BLaER1 (cell line): ENCODE results near the gene SLC35F3.

Source experiments
- H3K27ac ChIP-seq: shearing (Covaris generic); formaldehyde crosslinking; 2 replicates; pipeline ENCODE4 v1.8.1; 2022
- H3K27me3 ChIP-seq: shearing (Covaris generic); formaldehyde crosslinking; 2 replicates; pipeline ENCODE4 v1.8.1; 2022
- H3K36me3 ChIP-seq: shearing (Covaris generic); formaldehyde crosslinking; 2 replicates; pipeline ENCODE4 v1.8.1; 2022
- H3K4me1 ChIP-seq: shearing (Covaris generic); formaldehyde crosslinking; 2 replicates; pipeline ENCODE4 v1.8.1; 2022
- H3K4me2 ChIP-seq: shearing (Covaris generic); formaldehyde crosslinking; 2 replicates; pipeline ENCODE4 v1.8.1; 2022
- H3K4me3 ChIP-seq: shearing (Covaris generic); formaldehyde crosslinking; 2 replicates; pipeline ENCODE4 v1.8.1; 2022
- H3K9ac ChIP-seq: shearing (Covaris generic); formaldehyde crosslinking; 2 replicates; pipeline ENCODE4 v1.8.1; 2022
- H3K9me3 ChIP-seq: shearing (Covaris generic); formaldehyde crosslinking; 2 replicates; pipeline ENCODE4 v1.8.1; 2022
- H4K20me1 ChIP-seq: shearing (Covaris generic); formaldehyde crosslinking; 2 replicates; pipeline ENCODE4 v1.8.1; 2022
- Cebpa-rat ChIP-seq: shearing (Covaris generic); IDR thresholded peaks from 2 replicates; pipeline ENCODE4 v1.8.1; 2022

Gene SLC35F3

DNA sequence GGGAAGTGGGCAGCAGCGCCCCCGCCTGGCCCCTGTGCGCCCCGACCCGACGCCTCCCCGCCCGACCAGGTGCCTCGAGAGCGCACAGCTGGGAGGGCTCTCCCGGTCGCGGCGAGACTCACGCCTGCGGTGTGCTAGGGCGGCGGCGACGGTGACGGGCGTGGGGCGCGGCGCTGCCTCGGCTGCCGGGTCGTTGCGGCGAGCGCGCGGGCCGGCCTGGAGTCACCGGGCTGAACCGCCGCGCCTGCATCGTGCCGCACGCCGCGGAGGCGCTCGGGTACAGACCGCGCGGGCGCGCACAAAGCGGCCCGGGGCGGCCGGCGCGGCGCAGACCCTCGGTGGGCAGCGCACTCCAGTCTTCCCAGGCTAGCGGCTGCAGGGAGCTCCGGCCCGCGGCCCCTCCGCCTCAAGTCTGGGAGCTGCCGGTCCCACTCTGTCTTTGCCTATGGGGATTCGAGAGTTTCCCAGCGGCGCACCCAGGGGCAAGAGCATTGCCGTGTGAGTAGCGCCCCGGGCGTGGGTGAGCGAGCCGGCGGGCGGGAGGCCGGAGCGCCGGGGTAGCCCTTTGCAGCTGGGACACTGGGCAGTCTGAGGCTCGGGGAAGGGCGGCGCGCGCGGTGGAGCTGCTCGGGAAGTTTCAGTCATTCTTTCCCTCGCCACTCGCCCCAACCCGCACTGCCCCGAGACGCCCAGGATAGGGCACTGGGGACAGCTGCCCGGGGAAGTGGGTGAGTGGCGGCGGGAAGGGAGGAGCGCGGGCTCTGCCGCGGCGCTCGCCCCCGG is at the start of gene SLC35F3:
Gene SLC35F3 (plus strand): TSS at position 44 of the 783 bp plus-strand sequence.
- H3K4me2 ChIP-seq = no peak within 1 kb of the TSS

DNA sequence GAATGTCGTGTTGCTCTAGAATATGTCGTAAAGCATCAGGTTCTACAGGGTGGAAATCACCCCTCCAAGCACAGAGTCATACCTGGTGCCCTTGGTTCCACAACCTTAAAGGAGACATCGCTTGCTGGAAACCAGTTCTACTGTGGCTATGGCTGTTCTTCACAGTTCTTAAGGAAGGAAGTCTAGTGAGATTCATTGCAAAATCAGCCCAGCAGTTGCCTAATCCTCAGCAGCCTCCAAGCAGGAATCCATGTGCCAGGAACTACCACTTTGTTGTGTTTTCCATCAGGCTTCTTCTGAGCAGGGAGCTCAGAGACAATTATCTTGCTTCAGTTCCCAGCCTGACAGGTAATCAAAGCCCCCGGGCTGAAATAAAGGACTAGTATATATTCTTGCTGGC is 45.0 kb upstream of the SLC35F3 start:
- no peak for TF ChIP-seq Cebpa-rat
- no peaks in the 10 kb centered on the region for H3K36me3 ChIP-seq

More for the DNA sequence above, at the start of gene SLC35F3:
- H3K27me3 ChIP-seq = no peaks in the 10 kb centered on the region
- H3K9ac ChIP-seq = no peak within 1 kb of the TSS
- no peaks in the 10 kb centered on the region for H4K20me1 ChIP-seq
- no peak for TF ChIP-seq Cebpa-rat
- no peak within 1 kb of the TSS for H3K27ac ChIP-seq
- H3K36me3 ChIP-seq = no peaks in the 10 kb centered on the region
- H3K9me3 ChIP-seq = peaks cover 20% of the 10 kb centered on the region
- H3K4me3 ChIP-seq = no peak within 1 kb of the TSS
- no peaks in the 10 kb centered on the region for H3K4me1 ChIP-seq

DNA sequence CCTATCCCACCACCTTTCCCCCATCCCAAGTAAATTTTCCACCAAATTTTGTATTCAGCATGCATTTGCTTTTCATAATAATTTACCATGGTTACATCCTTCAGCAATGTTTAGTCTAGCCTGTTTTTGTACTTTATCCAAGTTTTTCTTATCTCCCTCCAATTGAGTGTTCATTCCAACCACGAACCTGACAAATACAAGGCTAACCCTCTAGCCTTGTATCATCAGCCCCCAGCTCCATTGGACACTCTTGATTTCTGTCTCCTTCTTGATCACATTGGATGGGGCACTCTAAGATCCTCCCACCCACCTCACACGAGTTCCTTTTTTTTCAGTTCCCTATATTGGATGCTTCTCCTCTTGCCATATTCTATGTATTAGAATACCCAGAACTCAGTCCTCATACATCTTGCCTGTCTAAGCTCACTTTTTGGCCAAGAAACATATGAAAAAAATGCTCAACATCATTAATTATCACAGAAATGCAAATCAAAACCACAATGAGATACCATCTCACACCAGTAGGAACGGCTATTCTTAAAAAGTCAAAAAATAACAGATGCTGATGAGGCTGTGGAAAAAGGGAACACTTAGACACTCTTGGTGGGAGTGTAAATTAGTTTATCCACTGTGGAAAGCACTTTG is 40.5 kb upstream of the SLC35F3 start:
- no peak overlapping the region for H3K9ac ChIP-seq
- H3K36me3 ChIP-seq = no peaks in the 10 kb centered on the region
- no peaks in the 10 kb centered on the region for H3K27me3 ChIP-seq
- H3K9me3 ChIP-seq = peaks cover 31% of the 10 kb centered on the region
- TF ChIP-seq Cebpa-rat = no peak
- H3K4me1 ChIP-seq = no peaks in the 10 kb centered on the region
- no peaks in the 10 kb centered on the region for H4K20me1 ChIP-seq
- no peak overlapping the region for H3K27ac ChIP-seq
- no peak overlapping the region for H3K4me2 ChIP-seq
- H3K4me3 ChIP-seq = no peak overlapping the region

More for the DNA sequence above, 45.0 kb upstream of the SLC35F3 start:
- no peaks in the 10 kb centered on the region for H3K4me1 ChIP-seq
- no peaks in the 10 kb centered on the region for H3K27me3 ChIP-seq
- no peak overlapping the region for H3K9ac ChIP-seq
- no peak overlapping the region for H3K27ac ChIP-seq
- H3K4me2 ChIP-seq = no peak overlapping the region
- H3K9me3 ChIP-seq = 0 out of 2 replicates have a peak, but pooled peaks cover 2% of the 10 kb centered on the region
- no peaks in the 10 kb centered on the region for H4K20me1 ChIP-seq
- H3K4me3 ChIP-seq = no peak overlapping the region

DNA sequence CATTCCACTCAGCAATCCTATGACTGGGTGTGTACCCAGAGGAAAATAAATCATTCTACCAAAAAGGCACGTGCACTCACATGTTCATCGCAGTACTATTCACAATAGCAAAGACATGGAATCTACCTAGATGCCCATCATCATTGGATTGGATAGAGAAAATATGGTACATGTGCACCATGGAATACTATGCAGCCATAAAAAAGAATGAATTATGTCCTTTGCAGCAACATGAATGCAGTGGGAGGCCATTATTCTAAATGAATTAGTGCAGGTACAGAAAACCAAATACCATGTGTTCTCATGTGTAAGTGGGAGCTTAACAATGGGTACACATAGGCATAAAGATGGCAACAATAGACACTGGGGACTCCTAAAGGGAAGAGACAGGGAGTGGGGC is 39.9 kb upstream of the SLC35F3 start:
- Histone ChIP-seq H3K9me3 (peaks cover 31% of the 10 kb centered on the region), H3K4me2 (no peak overlapping the region), H3K9ac (no peak overlapping the region), H3K27me3 (no peaks in the 10 kb centered on the region), H3K4me1 (no peaks in the 10 kb centered on the region), H3K36me3 (no peaks in the 10 kb centered on the region), H4K20me1 (no peaks in the 10 kb centered on the region), H3K27ac (no peak overlapping the region), H3K4me3 (no peak overlapping the region)
- no peak for TF ChIP-seq Cebpa-rat

DNA sequence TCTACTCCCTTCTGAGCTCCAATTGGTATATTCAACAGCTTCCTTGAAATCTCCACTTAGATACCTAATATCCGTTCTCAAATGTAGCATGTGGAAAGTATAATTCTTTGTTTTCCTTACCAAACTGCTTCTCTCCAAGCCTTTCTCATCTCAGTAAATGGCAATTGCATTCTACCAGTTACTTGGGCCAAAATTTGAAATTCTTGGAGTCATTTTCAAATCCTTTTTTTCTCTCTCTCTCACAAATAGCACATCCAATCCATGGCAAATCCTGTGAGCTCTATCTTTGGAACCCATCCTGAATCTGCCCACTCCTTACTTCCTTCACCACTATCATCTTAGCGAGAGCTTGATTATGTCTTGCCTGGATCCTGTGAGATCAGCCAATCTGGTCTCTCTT is 39.3 kb upstream of the SLC35F3 start:
- peaks cover 31% of the 10 kb centered on the region for H3K9me3 ChIP-seq
- no peaks in the 10 kb centered on the region for H3K36me3 ChIP-seq
- H3K4me1 ChIP-seq = no peaks in the 10 kb centered on the region
- no peak overlapping the region for H3K4me2 ChIP-seq
- no peaks in the 10 kb centered on the region for H4K20me1 ChIP-seq
- no peak overlapping the region for H3K4me3 ChIP-seq
- TF ChIP-seq Cebpa-rat = no peak
- H3K9ac ChIP-seq = no peak overlapping the region
- no peaks in the 10 kb centered on the region for H3K27me3 ChIP-seq
- no peak overlapping the region for H3K27ac ChIP-seq

DNA sequence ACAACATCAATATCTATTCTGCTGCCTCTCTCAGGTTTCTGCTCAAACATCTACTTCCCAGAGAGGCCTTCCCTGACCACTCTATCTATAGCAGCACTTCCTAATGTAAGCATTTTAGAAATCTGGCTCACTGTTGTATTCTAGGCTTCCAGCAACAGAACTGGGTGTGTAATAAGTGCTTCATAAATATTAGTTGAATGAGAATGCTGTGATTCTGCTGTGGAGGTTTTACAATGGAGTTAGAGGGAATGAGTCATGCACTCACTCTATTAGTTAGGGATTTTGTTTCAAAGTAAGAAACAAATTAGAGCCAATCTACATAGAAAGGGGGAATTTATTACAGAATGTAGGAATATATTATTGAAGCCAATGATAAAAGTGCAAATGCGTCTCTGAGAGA is 38.6 kb upstream of the SLC35F3 start:
- H3K9ac ChIP-seq = no peak overlapping the region
- no peak overlapping the region for H3K4me3 ChIP-seq
- H3K4me1 ChIP-seq = no peaks in the 10 kb centered on the region
- no peaks in the 10 kb centered on the region for H3K27me3 ChIP-seq
- H3K27ac ChIP-seq = no peak overlapping the region
- no peak overlapping the region for H3K4me2 ChIP-seq
- no peaks in the 10 kb centered on the region for H3K36me3 ChIP-seq
- H4K20me1 ChIP-seq = no peaks in the 10 kb centered on the region
- peaks cover 31% of the 10 kb centered on the region for H3K9me3 ChIP-seq
- TF ChIP-seq Cebpa-rat = no peak

DNA sequence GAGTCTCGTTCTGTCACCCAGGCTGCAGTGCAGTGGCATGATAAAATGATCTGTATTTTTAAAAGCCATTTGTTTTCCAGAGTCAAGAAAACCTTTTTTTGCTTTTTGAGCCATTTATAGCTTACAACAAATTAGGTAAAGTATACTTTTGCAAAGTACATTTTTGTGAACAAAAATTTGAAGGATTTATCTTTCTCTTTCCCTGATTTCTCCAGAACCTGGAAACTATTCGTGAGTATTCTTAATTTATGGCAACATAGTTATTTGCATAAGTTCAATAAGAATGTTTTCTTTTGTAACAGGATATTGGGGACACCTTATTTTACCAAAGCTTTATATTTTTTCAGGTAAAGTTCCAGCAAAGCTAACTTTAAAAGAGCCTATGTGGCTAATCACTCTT is 37.4 kb upstream of the SLC35F3 start:
- H3K4me2 ChIP-seq = no peak overlapping the region
- no peaks in the 10 kb centered on the region for H3K36me3 ChIP-seq
- H3K4me1 ChIP-seq = no peaks in the 10 kb centered on the region
- no peak overlapping the region for H3K9ac ChIP-seq
- H3K27ac ChIP-seq = no peak overlapping the region
- no peaks in the 10 kb centered on the region for H3K27me3 ChIP-seq
- H4K20me1 ChIP-seq = no peaks in the 10 kb centered on the region
- no peak overlapping the region for H3K4me3 ChIP-seq
- H3K9me3 ChIP-seq = peaks cover 31% of the 10 kb centered on the region
- TF ChIP-seq Cebpa-rat = no peak

DNA sequence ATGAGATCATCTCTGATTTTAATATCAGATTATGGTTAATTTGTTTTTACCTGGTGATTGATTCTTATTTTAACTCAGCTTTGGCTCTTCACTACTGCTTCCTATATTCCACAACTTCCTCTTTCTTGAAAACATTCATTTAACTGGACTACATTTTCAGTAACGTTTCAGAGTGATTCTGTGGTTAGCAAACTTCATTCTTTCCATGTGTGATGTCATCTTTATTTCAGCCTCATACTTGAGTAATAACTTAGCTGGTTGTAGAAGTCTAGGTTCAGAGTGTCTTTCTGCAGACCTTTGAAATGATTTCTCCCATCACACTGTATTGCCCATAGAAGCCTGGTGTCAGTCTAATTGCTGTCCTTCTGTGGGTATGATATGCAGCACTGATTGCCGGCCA is 36.0 kb upstream of the SLC35F3 start:
- Histone ChIP-seq H3K4me1 (no peaks in the 10 kb centered on the region), H3K9ac (no peak overlapping the region), H3K27me3 (no peaks in the 10 kb centered on the region), H3K4me2 (no peak overlapping the region), H3K36me3 (no peaks in the 10 kb centered on the region), H3K27ac (no peak overlapping the region), H4K20me1 (no peaks in the 10 kb centered on the region), H3K4me3 (no peak overlapping the region), H3K9me3 (peaks cover 31% of the 10 kb centered on the region)
- TF ChIP-seq Cebpa-rat = no peak

DNA sequence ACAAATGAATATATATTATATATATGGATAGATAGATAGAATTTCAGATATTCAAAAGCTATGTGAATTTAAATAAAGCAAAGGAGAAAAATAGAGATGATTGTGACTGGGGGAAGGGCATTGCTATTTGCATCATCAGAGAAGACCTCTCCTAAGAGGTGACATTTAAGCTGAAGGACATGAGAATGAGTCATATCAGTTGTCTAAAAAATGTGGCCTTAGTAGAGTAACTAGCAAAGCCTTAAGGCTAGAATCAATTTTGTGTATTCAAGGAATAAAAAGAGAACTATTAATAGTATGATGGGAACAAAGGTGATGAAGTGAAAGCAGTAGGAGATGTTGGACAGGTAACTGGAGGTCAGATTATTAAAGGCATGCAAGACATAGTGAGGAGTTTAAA is 34.8 kb upstream of the SLC35F3 start:
- Histone ChIP-seq H4K20me1 (no peaks in the 10 kb centered on the region), H3K27me3 (no peaks in the 10 kb centered on the region), H3K9ac (no peak overlapping the region), H3K9me3 (peaks cover 27% of the 10 kb centered on the region), H3K4me1 (no peaks in the 10 kb centered on the region), H3K4me2 (no peak overlapping the region), H3K27ac (no peak overlapping the region), H3K36me3 (no peaks in the 10 kb centered on the region), H3K4me3 (no peak overlapping the region)
- no peak for TF ChIP-seq Cebpa-rat

DNA sequence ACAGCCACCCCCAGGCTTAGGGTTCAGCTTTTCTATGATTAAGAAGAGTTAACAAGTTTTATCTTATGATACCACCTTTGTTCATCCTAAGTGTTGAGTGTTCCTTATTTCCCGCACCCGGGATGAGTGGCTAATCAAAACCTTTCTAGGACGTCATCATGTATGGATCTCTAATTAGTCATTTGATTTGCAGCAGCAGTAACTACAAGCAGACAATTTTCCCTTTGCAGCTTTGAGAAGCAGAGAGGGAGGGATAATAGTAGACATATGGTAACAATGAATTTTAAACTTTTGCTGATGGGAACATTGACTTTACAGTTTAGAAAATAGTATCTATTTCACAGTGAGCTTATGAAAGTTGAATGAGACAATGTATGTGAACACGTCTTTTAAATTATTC is 30.8 kb upstream of the SLC35F3 start:
- Histone ChIP-seq H3K36me3 (no peaks in the 10 kb centered on the region), H3K4me2 (no peak overlapping the region), H3K9me3 (no peaks in the 10 kb centered on the region), H4K20me1 (no peaks in the 10 kb centered on the region), H3K4me3 (no peak overlapping the region), H3K27ac (no peak overlapping the region), H3K9ac (no peak overlapping the region), H3K4me1 (no peaks in the 10 kb centered on the region), H3K27me3 (no peaks in the 10 kb centered on the region)
- TF ChIP-seq Cebpa-rat = no peak
